ENCODE results near the gene BRF1.

GRCh38 chr14:105187935-105188524 is 112.8 kb downstream of the BRF1 start:
- no peak for TF ChIP-seq GATA3 (IDR thresholded peaks at IDR 0.05; ENCODE audit: low read depth, low read length)
- no peak for TF ChIP-seq GATA2 (IDR thresholded peaks at IDR 0.05; ENCODE audit: low read depth, low read length)

Measured in SH-SY5Y (cell line).